Liver (tissue), 9 donors: ENCODE measurements around the gene CROCC2. TPM values are rescaled to one million over a fixed set of nuclear protein-coding genes. Genes with fewer than 3 reads are reported as not detected.
A peak's percentile ranks its signal among the peaks of the same experiment; 100 is the strongest.

Experiments
- DNase-seq: peaks from one replicate; pipeline ENCODE4 v3.0.0-alpha.2; 2017; ENCODE audit warnings: low spot score
- H3K27ac ChIP-seq, 2 donors: one replicate each; pipeline ENCODE4 v1.7.0; 2013; ENCODE audit warnings: inconsistent platforms in 2 of 2, low read length in 2 of 2, control low read depth in 1 of 2, low read depth in 1 of 2, mild to moderate bottlenecking in 1 of 2
- H3K27me3 ChIP-seq, 4 donors: one replicate each; pipeline versions ENCODE4 v1.6.1 to v1.7.0; 2013; ENCODE audit warnings: low read length in 3 of 4, inconsistent platforms in 1 of 4, mild to moderate bottlenecking in 1 of 4, moderate library complexity in 1 of 4; ENCODE audit not compliant: control insufficient read depth in 4 of 4, insufficient read depth in 4 of 4
- H3K36me3 ChIP-seq, 4 donors: one replicate each; pipeline versions ENCODE4 v1.6.1 to v1.7.0; 2013; ENCODE audit warnings: low read length in 3 of 4, mild to moderate bottlenecking in 3 of 4, low read depth in 1 of 4, moderate library complexity in 1 of 4; ENCODE audit not compliant: control insufficient read depth in 4 of 4, insufficient read depth in 3 of 4
- H3K4me1 ChIP-seq, 4 donors: one replicate each; pipeline versions ENCODE4 v1.6.1 to v1.7.0; 2013; ENCODE audit warnings: low read length in 3 of 4, mild to moderate bottlenecking in 3 of 4, moderate library complexity in 1 of 4; ENCODE audit not compliant: control insufficient read depth in 4 of 4, insufficient read depth in 4 of 4
- H3K4me3 ChIP-seq, 3 donors: one replicate each; pipeline versions ENCODE4 v1.6.1 to v1.7.0; 2013; ENCODE audit warnings: low read length in 3 of 3, control low read depth in 1 of 3, low read depth in 1 of 3, mild to moderate bottlenecking in 1 of 3
- H3K9ac ChIP-seq, 2 donors: one replicate each; pipeline ENCODE4 v1.7.0; 2013; ENCODE audit warnings: low read length in 2 of 2, mild to moderate bottlenecking in 2 of 2, moderate library complexity in 2 of 2, control low read depth in 1 of 2, low read depth in 1 of 2
- H3K9me3 ChIP-seq, 4 donors: one replicate each; pipeline versions ENCODE4 v1.6.1 to v1.7.0; 2013; ENCODE audit warnings: low read length in 3 of 4; ENCODE audit not compliant: control insufficient read depth in 4 of 4
- EGR1 ChIP-seq, 2 donors: IDR thresholded peaks; 2 replicates each; pipeline ENCODE4 v1.6.1; 2016 to 2018; ENCODE audit warnings: antibody characterized with exemption in 2 of 2, low read depth in 2 of 2
- FOXA1 ChIP-seq: IDR thresholded peaks from 2 replicates; pipeline ENCODE4 v1.6.1; 2016; ENCODE audit warnings: antibody characterized with exemption
- FOXA2 ChIP-seq: IDR thresholded peaks from 2 replicates; pipeline ENCODE4 v1.6.1; 2016; ENCODE audit warnings: antibody characterized with exemption
- GABPA ChIP-seq, 2 donors: IDR thresholded peaks in 1 of 2; conservative IDR thresholded peaks in 1 of 2; 2 replicates each; pipeline ENCODE4 v1.6.1; 2016; ENCODE audit warnings: antibody characterized with exemption in 2 of 2, mild to moderate bottlenecking in 1 of 2, moderate library complexity in 1 of 2
- HNF4A ChIP-seq, 2 donors: conservative IDR thresholded peaks; 2 replicates each; pipeline ENCODE4 v1.6.1; 2016; ENCODE audit warnings: antibody characterized with exemption in 2 of 2, mild to moderate bottlenecking in 2 of 2
- HNF4G ChIP-seq: IDR thresholded peaks from 2 replicates; pipeline ENCODE4 v1.6.1; 2016; ENCODE audit warnings: antibody characterized with exemption
- JUND ChIP-seq, 2 donors: IDR thresholded peaks; 2 replicates each; pipeline ENCODE4 v1.6.1; 2016; ENCODE audit warnings: antibody characterized with exemption in 2 of 2
- NR2F2 ChIP-seq: IDR thresholded peaks from 2 replicates; pipeline ENCODE4 v1.6.1; 2016; ENCODE audit warnings: antibody characterized with exemption
- RAD21 ChIP-seq, 2 donors: IDR thresholded peaks; 2 replicates each; pipeline ENCODE4 v1.6.1; 2016; ENCODE audit warnings: antibody characterized with exemption in 2 of 2, mild to moderate bottlenecking in 2 of 2
- RXRA ChIP-seq, 2 donors: IDR thresholded peaks; 2 replicates each; pipeline ENCODE4 v1.6.1; 2017 to 2018; ENCODE audit warnings: antibody characterized with exemption in 2 of 2, mild to moderate bottlenecking in 1 of 2
- SP1 ChIP-seq: IDR thresholded peaks from 2 replicates; pipeline ENCODE4 v1.6.1; 2018; ENCODE audit warnings: antibody characterized with exemption, mild to moderate bottlenecking
- TAF1 ChIP-seq: conservative IDR thresholded peaks from 2 replicates; pipeline ENCODE4 v1.6.1; 2016; ENCODE audit warnings: antibody characterized with exemption, mild to moderate bottlenecking
- YY1 ChIP-seq: IDR thresholded peaks from 2 replicates; pipeline ENCODE4 v1.6.1; 2016; ENCODE audit warnings: antibody characterized with exemption, mild to moderate bottlenecking
- WGBS: extraction: QIAGEN DNeasy Blood & Tissue Kit; methylation state at CpG from one replicate; pipeline ENCODE4 v1.1.7; 2013; 5-methylcytosine and 5-hydroxymethylcytosine counted together
- polyA plus RNA-seq, 2 donors: library from polyadenylated mRNA; stranded (reverse) in 1 of 2; unstranded in 1 of 2; fragments of 200-250 nt in 1 of 2; fragments of >200 nt in 1 of 2; fragmentation: Nextera tagmentation in 1 of 2; extraction: Ambion mirVana in 1 of 2; gene quantifications; one replicate each; pipeline versions ENCODE4 v1.2.1 to v1.2.3, GENCODE V29; 2013 to 2015
- total RNA-seq, 2 donors: library from RNA; depleted of rRNA; stranded (reverse); fragments of >200 nt; gene quantifications; one replicate each; pipeline ENCODE4 v1.2.3, GENCODE V29; 2014
- TF ChIP-seq, protein P1 (sequence below): IDR thresholded peaks from 2 replicates; pipeline ENCODE4 v1.6.1; 2016; ENCODE audit warnings: antibody characterized with exemption, mild to moderate bottlenecking
- TF ChIP-seq, protein P2 (sequence below): fragments of 150-350 bp; IDR thresholded peaks from 2 replicates; pipeline ENCODE4 v1.5.1; 2017; ENCODE audit warnings: improper control_type of control experiment, low read depth, low read length; ENCODE audit not compliant: missing input control
- TF ChIP-seq, protein P3 (sequence below): IDR thresholded peaks from 2 replicates; pipeline ENCODE4 v1.6.1; 2016; ENCODE audit warnings: antibody characterized with exemption
- TF ChIP-seq, protein P4 (sequence below): IDR thresholded peaks from 2 replicates; pipeline ENCODE4 v1.6.1; 2016; ENCODE audit warnings: antibody characterized with exemption
- TF ChIP-seq, protein P5 (sequence below): IDR thresholded peaks from 2 replicates; pipeline ENCODE4 v1.6.1; 2016; ENCODE audit warnings: antibody characterized with exemption
- donor health status: healthy.
- donor health status: healthy.
- donor health status: healthy.
- donor health status: healthy.
- donor health status: healthy.

The CROCC2 gene
- total and polyA plus RNA-seq, 4 donors = under 0.01 to 0.13 (median 0.05) TPM

DNA sequence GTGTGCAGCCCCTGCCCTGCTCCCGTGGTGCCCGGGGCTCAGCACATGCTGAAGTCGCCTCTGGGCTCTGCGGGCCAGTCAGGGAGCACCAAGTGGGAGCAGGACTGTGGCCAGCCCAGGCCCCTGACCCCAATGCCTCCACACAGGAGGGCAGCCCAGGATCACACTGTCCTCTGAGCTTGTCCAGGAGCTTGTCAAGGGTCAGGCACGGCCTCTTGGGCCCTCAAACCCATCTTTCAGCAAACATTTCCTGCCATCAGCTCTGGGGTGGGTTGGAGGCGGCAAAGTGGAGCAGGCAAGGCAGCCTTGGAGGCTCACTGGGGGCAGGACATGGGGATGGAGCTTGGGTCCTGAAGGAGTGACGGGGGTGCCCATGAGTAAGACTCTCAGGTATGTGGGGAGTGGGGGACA, 102.6 kb downstream of the CROCC2 start:
- DNase-seq = peak; percentile 23

More for the DNA sequence above, 102.6 kb downstream of the CROCC2 start:
- Histone ChIP-seq H3K27ac (no peak overlapping the region), H3K4me1 (peaks cover 0 to 11% (median 0%) of the 10 kb centered on the region in 4 donors), H3K36me3 (peaks cover 0 to 7% (median 2%) of the 10 kb centered on the region in 4 donors), H3K4me3 (no peak overlapping the region), H3K27me3 (no peaks in the 10 kb centered on the region), H3K9ac (no peak overlapping the region), H3K9me3 (peaks cover 3 to 8% (median 4%) of the 10 kb centered on the region in 4 donors)
- TF ChIP-seq HNF4A (conservative IDR thresholded peaks at IDR 0.05) = no peak
- no peak for TF ChIP-seq TAF1
- TF ChIP-seq RAD21 (IDR thresholded peaks at IDR 0.05) = no peak
- TF ChIP-seq FOXA1 = no peak
- no peak for TF ChIP-seq RXRA (IDR thresholded peaks at IDR 0.05)
- TF ChIP-seq, protein P1, sequence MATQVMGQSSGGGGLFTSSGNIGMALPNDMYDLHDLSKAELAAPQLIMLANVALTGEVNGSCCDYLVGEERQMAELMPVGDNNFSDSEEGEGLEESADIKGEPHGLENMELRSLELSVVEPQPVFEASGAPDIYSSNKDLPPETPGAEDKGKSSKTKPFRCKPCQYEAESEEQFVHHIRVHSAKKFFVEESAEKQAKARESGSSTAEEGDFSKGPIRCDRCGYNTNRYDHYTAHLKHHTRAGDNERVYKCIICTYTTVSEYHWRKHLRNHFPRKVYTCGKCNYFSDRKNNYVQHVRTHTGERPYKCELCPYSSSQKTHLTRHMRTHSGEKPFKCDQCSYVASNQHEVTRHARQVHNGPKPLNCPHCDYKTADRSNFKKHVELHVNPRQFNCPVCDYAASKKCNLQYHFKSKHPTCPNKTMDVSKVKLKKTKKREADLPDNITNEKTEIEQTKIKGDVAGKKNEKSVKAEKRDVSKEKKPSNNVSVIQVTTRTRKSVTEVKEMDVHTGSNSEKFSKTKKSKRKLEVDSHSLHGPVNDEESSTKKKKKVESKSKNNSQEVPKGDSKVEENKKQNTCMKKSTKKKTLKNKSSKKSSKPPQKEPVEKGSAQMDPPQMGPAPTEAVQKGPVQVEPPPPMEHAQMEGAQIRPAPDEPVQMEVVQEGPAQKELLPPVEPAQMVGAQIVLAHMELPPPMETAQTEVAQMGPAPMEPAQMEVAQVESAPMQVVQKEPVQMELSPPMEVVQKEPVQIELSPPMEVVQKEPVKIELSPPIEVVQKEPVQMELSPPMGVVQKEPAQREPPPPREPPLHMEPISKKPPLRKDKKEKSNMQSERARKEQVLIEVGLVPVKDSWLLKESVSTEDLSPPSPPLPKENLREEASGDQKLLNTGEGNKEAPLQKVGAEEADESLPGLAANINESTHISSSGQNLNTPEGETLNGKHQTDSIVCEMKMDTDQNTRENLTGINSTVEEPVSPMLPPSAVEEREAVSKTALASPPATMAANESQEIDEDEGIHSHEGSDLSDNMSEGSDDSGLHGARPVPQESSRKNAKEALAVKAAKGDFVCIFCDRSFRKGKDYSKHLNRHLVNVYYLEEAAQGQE = no peak
- TF ChIP-seq, protein P2, sequence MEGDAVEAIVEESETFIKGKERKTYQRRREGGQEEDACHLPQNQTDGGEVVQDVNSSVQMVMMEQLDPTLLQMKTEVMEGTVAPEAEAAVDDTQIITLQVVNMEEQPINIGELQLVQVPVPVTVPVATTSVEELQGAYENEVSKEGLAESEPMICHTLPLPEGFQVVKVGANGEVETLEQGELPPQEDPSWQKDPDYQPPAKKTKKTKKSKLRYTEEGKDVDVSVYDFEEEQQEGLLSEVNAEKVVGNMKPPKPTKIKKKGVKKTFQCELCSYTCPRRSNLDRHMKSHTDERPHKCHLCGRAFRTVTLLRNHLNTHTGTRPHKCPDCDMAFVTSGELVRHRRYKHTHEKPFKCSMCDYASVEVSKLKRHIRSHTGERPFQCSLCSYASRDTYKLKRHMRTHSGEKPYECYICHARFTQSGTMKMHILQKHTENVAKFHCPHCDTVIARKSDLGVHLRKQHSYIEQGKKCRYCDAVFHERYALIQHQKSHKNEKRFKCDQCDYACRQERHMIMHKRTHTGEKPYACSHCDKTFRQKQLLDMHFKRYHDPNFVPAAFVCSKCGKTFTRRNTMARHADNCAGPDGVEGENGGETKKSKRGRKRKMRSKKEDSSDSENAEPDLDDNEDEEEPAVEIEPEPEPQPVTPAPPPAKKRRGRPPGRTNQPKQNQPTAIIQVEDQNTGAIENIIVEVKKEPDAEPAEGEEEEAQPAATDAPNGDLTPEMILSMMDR = no peak
- no peak for TF ChIP-seq JUND (IDR thresholded peaks at IDR 0.05)
- no peak for TF ChIP-seq GABPA (IDR thresholded peaks at IDR 0.05 in 1 of 2, conservative IDR thresholded peaks at IDR 0.05 in 1 of 2)
- no peak for TF ChIP-seq HNF4G
- no peak for TF ChIP-seq FOXA2
- no peak for TF ChIP-seq EGR1 (IDR thresholded peaks at IDR 0.05; ENCODE audit: low read depth in 2 of 2)
- TF ChIP-seq, protein P3, sequence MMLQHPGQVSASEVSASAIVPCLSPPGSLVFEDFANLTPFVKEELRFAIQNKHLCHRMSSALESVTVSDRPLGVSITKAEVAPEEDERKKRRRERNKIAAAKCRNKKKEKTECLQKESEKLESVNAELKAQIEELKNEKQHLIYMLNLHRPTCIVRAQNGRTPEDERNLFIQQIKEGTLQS = no peak
- TF ChIP-seq, protein P4, sequence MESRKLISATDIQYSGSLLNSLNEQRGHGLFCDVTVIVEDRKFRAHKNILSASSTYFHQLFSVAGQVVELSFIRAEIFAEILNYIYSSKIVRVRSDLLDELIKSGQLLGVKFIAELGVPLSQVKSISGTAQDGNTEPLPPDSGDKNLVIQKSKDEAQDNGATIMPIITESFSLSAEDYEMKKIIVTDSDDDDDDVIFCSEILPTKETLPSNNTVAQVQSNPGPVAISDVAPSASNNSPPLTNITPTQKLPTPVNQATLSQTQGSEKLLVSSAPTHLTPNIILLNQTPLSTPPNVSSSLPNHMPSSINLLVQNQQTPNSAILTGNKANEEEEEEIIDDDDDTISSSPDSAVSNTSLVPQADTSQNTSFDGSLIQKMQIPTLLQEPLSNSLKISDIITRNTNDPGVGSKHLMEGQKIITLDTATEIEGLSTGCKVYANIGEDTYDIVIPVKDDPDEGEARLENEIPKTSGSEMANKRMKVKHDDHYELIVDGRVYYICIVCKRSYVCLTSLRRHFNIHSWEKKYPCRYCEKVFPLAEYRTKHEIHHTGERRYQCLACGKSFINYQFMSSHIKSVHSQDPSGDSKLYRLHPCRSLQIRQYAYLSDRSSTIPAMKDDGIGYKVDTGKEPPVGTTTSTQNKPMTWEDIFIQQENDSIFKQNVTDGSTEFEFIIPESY = no peak
- no peak for TF ChIP-seq YY1
- TF ChIP-seq NR2F2 = no peak
- TF ChIP-seq SP1 = no peak
- TF ChIP-seq, protein P5, sequence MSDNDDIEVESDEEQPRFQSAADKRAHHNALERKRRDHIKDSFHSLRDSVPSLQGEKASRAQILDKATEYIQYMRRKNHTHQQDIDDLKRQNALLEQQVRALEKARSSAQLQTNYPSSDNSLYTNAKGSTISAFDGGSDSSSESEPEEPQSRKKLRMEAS = no peak
- WGBS = 94% methylated on average over 7 of the region's 7 CpGs
